Subcutaneous abdominal adipose tissue (tissue), 5 donors: Measurements from ENCODE around the gene OSBPL6.
"Not testable (repeated sequence)": the region's sequence is repeated elsewhere in the genome, so short reads cannot be mapped to it uniquely, and the experiment has no call there.

Source experiments
- H3K27ac ChIP-seq: one replicate; pipeline ENCODE4 v1.7.0; 2013; ENCODE audit warnings: low read depth, mild to moderate bottlenecking, inconsistent platforms, low read length, moderate library complexity
- H3K27me3 ChIP-seq, 5 donors: one replicate each; pipeline ENCODE4 v1.7.0; 2013; ENCODE audit warnings: low read length in 5 of 5, inconsistent platforms in 1 of 5; ENCODE audit not compliant: control insufficient read depth in 5 of 5, insufficient read depth in 4 of 5
- H3K36me3 ChIP-seq, 5 donors: one replicate each; pipeline ENCODE4 v1.7.0; 2013; ENCODE audit warnings: low read length in 5 of 5; ENCODE audit not compliant: control insufficient read depth in 5 of 5, insufficient read depth in 5 of 5
- H3K4me1 ChIP-seq, 5 donors: one replicate each; pipeline ENCODE4 v1.7.0; 2013; ENCODE audit warnings: low read length in 5 of 5, mild to moderate bottlenecking in 3 of 5, moderate library complexity in 1 of 5; ENCODE audit not compliant: control insufficient read depth in 5 of 5, insufficient read depth in 5 of 5
- H3K4me3 ChIP-seq, 5 donors: one replicate each; pipeline ENCODE4 v1.7.0; 2013; ENCODE audit warnings: low read length in 5 of 5, low read depth in 1 of 5
- H3K9ac ChIP-seq, 5 donors: one replicate each; pipeline ENCODE4 v1.7.0; 2013; ENCODE audit warnings: low read length in 5 of 5, mild to moderate bottlenecking in 4 of 5, moderate library complexity in 3 of 5
- H3K9me3 ChIP-seq, 5 donors: one replicate each; pipeline ENCODE4 v1.7.0; 2013; ENCODE audit warnings: low read length in 5 of 5; ENCODE audit not compliant: control insufficient read depth in 5 of 5
- donor health status: healthy.
- donor health status: healthy.
- donor health status: healthy.
- donor health status: healthy.
- donor health status: healthy.

Gene OSBPL6

GRCh38 chr2:178163911-178164310 lies 30.4 kb upstream of the OSBPL6 start:
- Histone ChIP-seq H3K9me3 (no peaks in the 10 kb centered on the region), H3K27me3 (no peaks in the 10 kb centered on the region), H3K9ac (no peak overlapping the region), H3K4me1 (no peaks in the 10 kb centered on the region), H3K4me3 (no peak overlapping the region), H3K36me3 (no peaks in the 10 kb centered on the region), H3K27ac (no peak overlapping the region)

GRCh38 chr2:178173657-178174056 lies 20.7 kb upstream of the OSBPL6 start:
- Histone ChIP-seq H3K27me3 (no peaks in the 10 kb centered on the region), H3K4me1 (no peaks in the 10 kb centered on the region), H3K9ac (no peak overlapping the region), H3K9me3 (no peaks in the 10 kb centered on the region), H3K36me3 (no peaks in the 10 kb centered on the region), H3K4me3 (no peak overlapping the region), H3K27ac (no peak overlapping the region)

- Histone ChIP-seq H3K9ac (no peak overlapping the region), H3K36me3 (no peaks in the 10 kb centered on the region), H3K27me3 (no peaks in the 10 kb centered on the region)
Observed at GRCh38 chr2:178177066-178177679, 17.1 kb upstream of the OSBPL6 start.

GRCh38 chr2:178180648-178181047 lies 13.7 kb upstream of the OSBPL6 start:
- not testable (repeated sequence) for H3K27me3 ChIP-seq, H3K36me3 ChIP-seq, H3K9me3 ChIP-seq, H3K4me1 ChIP-seq, H3K9ac ChIP-seq, H3K27ac ChIP-seq, H3K4me3 ChIP-seq

More at GRCh38 chr2:178177066-178177679, 17.1 kb upstream of the OSBPL6 start:
- no peaks in the 10 kb centered on the region for H3K4me1 ChIP-seq
- H3K4me3 ChIP-seq: no peak overlapping the region
- no peaks in the 10 kb centered on the region for H3K9me3 ChIP-seq
- H3K27ac ChIP-seq: no peak overlapping the region

GRCh38 chr2:178187861-178188260 lies 6.5 kb upstream of the OSBPL6 start:
- H3K9me3 ChIP-seq: no peaks in the 10 kb centered on the region
- H3K9ac ChIP-seq: no peak overlapping the region
- no peaks in the 10 kb centered on the region for H3K27me3 ChIP-seq
- no peak overlapping the region for H3K4me3 ChIP-seq
- H3K36me3 ChIP-seq: no peaks in the 10 kb centered on the region
- no peaks in the 10 kb centered on the region for H3K4me1 ChIP-seq
- no peak overlapping the region for H3K27ac ChIP-seq

- no peaks in the 10 kb centered on the region for H3K27me3 ChIP-seq
- no peaks in the 10 kb centered on the region for H3K36me3 ChIP-seq
- H3K4me1 ChIP-seq: peaks cover 0 to 4% (median 3%) of the 10 kb centered on the region in 5 donors
- H3K27ac ChIP-seq: no peak overlapping the region
- H3K4me3 ChIP-seq: no peak overlapping the region
- no peak overlapping the region for H3K9ac ChIP-seq
- H3K9me3 ChIP-seq: no peaks in the 10 kb centered on the region
Observed at GRCh38 chr2:178188466-178188865, 5.8 kb upstream of the OSBPL6 start.

- H3K4me1 ChIP-seq: peaks cover 2 to 23% (median 17%) of the 10 kb centered on the region in 5 donors
- H3K36me3 ChIP-seq: no peaks in the 10 kb centered on the region
- H3K9ac ChIP-seq: no peak overlapping the region
- no peaks in the 10 kb centered on the region for H3K9me3 ChIP-seq
- no peaks in the 10 kb centered on the region for H3K27me3 ChIP-seq
- H3K27ac ChIP-seq: no peak overlapping the region
- H3K4me3 ChIP-seq: no peak overlapping the region
Observed at GRCh38 chr2:178191004-178191508, 3.3 kb upstream of the OSBPL6 start.

GRCh38 chr2:178191511-178191910 lies 2.8 kb upstream of the OSBPL6 start:
- H3K9me3 ChIP-seq: no peaks in the 10 kb centered on the region
- H3K4me3 ChIP-seq: no peak overlapping the region
- H3K27me3 ChIP-seq: no peaks in the 10 kb centered on the region
- no peak overlapping the region for H3K9ac ChIP-seq
- H3K4me1 ChIP-seq: peaks cover 2 to 23% (median 17%) of the 10 kb centered on the region in 5 donors
- H3K36me3 ChIP-seq: no peaks in the 10 kb centered on the region
- no peak overlapping the region for H3K27ac ChIP-seq

- Histone ChIP-seq H3K27me3 (no peaks in the 10 kb centered on the region), H3K4me1 (peaks cover 2 to 23% (median 17%) of the 10 kb centered on the region in 5 donors), H3K36me3 (no peaks in the 10 kb centered on the region), H3K9me3 (no peaks in the 10 kb centered on the region), H3K4me3 (peak overlapping the region; percentile 72 to 89 (median 78)), H3K9ac (peak overlapping the region; percentile 16 to 86 (median 73)), H3K27ac (peak overlapping the region; percentile 79)
Observed at GRCh38 chr2:178193496-178193822, 853 bp upstream of the OSBPL6 start.

GRCh38 chr2:178194600-178195389 lies 483 bp downstream of the OSBPL6 start:
- Histone ChIP-seq H3K4me3 (peak overlapping the region; percentile 41 to 89 (median 74)), H3K4me1 (peaks cover 2 to 23% (median 17%) of the 10 kb centered on the region in 5 donors), H3K9me3 (no peaks in the 10 kb centered on the region), H3K9ac (peak overlapping the region; percentile 39 to 74 (median 48)), H3K27ac (peak overlapping the region; percentile 41), H3K27me3 (no peaks in the 10 kb centered on the region), H3K36me3 (no peaks in the 10 kb centered on the region)
